Peyer's patch (tissue), 4 donors: ENCODE results near the gene CYP2C9. TPM values are rescaled to one million over a fixed set of nuclear protein-coding genes. Genes with fewer than 3 reads are reported as not detected.

Experiments used
- DNase-seq, 3 donors: peaks; one replicate each; pipeline ENCODE4 v3.0.0-alpha.2; 2017 to 2019
- H3K27ac ChIP-seq, 4 donors: fragments of 200-600 bp; sonication (generic); one replicate each; pipeline ENCODE4 v1.5.1; 2016 to 2019
- H3K27me3 ChIP-seq, 2 donors: fragments of 200-600 bp; sonication (generic); one replicate each; pipeline ENCODE4 v1.5.1; 2019
- H3K36me3 ChIP-seq, 3 donors: fragments of 200-600 bp; sonication (generic); one replicate each; pipeline ENCODE4 v1.5.1; 2016 to 2019
- H3K4me1 ChIP-seq, 4 donors: fragments of 200-600 bp; sonication (generic); one replicate each; pipeline ENCODE4 v1.5.1; 2016 to 2019
- H3K4me3 ChIP-seq, 4 donors: fragments of 200-600 bp; sonication (generic); 1 replicate in 3 of 4; 2 replicates in 1 of 4; pipeline ENCODE4 v1.5.1; 2016 to 2019; ENCODE audit warnings: mild to moderate bottlenecking in 1 of 4
- H3K9me3 ChIP-seq, 4 donors: fragments of 200-600 bp; sonication (generic); one replicate each; pipeline ENCODE4 v1.5.1; 2016 to 2019; ENCODE audit warnings: mild to moderate bottlenecking in 1 of 4
- POLR2A ChIP-seq, 2 donors: fragments of 450-650 bp; IDR thresholded peaks; one replicate each; pipeline ENCODE4 v1.5.1; 2017; ENCODE audit warnings: antibody characterized with exemption in 2 of 2, mild to moderate bottlenecking in 2 of 2, moderate library complexity in 2 of 2
- small RNA-seq, 2 donors: library from RNA; depleted of rRNA; stranded (forward); fragments of <200 nt; gene quantifications; one replicate each; pipeline ENCODE3, GENCODE V24; 2016
- total RNA-seq, 4 donors: library from RNA; depleted of rRNA; stranded (reverse); fragments of >200 nt; gene quantifications; one replicate each; pipeline ENCODE4 v1.1.0, GENCODE V29; 2016
- TF ChIP-seq, protein P1 (sequence below), 6 experiments: fragments of 450-650 bp in 4 of 6; fragments of 200-600 bp in 2 of 6; sonication (generic) in 1 of 6; IDR thresholded peaks; one replicate each; pipeline ENCODE4 v1.5.1; 2017 to 2019; ENCODE audit warnings: antibody characterized with exemption in 6 of 6, mild to moderate bottlenecking in 3 of 6, moderate library complexity in 1 of 6

The CYP2C9 gene
- total RNA-seq, 4 donors from 2014 or later = 32.2 to 519 (median 288) TPM

DNA sequence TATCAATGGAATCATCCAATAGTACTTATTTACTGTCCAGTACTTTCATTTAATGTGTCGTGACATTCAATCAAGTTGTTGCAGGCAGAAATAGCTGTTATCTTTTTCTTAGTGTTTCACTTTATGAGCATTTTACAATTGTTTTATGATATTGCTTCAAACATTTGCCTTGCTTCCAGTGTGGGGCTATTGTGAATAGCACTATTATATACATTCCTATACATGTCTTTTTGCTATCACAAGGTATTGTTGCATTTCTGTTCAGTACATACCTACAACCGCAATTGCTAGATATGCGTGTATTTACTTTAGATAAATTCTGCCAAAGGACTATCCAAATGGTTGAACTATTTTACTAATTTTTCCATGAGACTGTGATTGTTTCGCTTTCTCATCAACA lies 95.9 kb downstream of the CYP2C9 start:
- DNase-seq = no peak
- TF ChIP-seq POLR2A (IDR thresholded peaks at IDR 0.05) = no peak
- TF ChIP-seq, protein P1, sequence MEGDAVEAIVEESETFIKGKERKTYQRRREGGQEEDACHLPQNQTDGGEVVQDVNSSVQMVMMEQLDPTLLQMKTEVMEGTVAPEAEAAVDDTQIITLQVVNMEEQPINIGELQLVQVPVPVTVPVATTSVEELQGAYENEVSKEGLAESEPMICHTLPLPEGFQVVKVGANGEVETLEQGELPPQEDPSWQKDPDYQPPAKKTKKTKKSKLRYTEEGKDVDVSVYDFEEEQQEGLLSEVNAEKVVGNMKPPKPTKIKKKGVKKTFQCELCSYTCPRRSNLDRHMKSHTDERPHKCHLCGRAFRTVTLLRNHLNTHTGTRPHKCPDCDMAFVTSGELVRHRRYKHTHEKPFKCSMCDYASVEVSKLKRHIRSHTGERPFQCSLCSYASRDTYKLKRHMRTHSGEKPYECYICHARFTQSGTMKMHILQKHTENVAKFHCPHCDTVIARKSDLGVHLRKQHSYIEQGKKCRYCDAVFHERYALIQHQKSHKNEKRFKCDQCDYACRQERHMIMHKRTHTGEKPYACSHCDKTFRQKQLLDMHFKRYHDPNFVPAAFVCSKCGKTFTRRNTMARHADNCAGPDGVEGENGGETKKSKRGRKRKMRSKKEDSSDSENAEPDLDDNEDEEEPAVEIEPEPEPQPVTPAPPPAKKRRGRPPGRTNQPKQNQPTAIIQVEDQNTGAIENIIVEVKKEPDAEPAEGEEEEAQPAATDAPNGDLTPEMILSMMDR (IDR thresholded peaks at IDR 0.05) = no peak
- Histone ChIP-seq H3K36me3 (no peaks in the 10 kb centered on the region), H3K4me1 (no peaks in the 10 kb centered on the region), H3K4me3 (no peak overlapping the region), H3K27ac (no peak overlapping the region), H3K9me3 (no peaks in the 10 kb centered on the region), H3K27me3 (no peaks in the 10 kb centered on the region)

DNA sequence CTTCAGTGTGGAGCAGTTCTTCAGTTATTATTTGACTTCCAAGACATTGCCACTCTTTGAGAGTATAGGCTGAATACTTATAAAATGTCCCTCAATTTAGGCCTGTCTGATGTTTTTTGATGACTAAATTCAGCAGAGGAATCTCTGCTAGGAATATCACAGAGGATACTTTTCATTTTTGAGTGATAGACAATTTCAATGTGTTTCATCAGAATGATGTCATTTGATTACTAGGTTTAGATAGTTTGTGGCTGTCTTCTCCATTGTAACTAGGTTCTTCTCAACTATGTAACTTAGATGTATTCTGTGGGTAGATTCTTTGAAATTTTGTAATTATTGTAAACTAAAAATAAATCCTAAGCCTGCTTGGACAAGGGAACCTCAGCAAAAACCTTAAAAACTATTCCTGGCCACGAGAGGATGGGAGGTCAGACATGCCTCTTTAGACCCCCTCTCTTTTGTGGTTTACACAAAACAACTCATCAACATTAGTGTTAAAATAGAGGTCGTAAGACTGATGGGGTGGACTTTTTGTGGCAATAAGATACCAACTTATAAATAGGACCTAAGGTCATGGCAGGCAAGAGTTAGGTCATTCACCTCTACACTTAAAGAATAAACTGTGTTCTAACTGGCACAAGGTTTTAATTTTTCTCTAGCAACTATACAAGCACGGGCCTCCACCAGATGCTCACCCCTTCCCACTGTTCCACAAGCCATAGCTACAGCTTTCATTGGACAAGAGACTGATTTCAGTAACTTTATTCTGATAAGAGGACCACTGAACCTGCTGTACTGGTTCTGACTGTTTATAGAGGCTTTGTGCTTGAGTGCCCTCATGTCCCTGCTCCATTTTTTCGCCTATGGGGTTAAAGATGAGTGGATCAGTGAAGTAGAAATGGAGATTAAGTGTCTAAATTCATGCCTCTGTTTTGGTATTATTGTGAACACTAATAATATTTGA lies 97.2 kb downstream of the CYP2C9 start:
- Histone ChIP-seq H3K9me3 (no peaks in the 10 kb centered on the region), H3K4me3 (no peak overlapping the region), H3K36me3 (no peaks in the 10 kb centered on the region), H3K4me1 (no peaks in the 10 kb centered on the region), H3K27me3 (no peaks in the 10 kb centered on the region), H3K27ac (no peak overlapping the region)
- DNase-seq = no peak
- TF ChIP-seq, protein P1 (IDR thresholded peaks at IDR 0.05) = no peak

DNA sequence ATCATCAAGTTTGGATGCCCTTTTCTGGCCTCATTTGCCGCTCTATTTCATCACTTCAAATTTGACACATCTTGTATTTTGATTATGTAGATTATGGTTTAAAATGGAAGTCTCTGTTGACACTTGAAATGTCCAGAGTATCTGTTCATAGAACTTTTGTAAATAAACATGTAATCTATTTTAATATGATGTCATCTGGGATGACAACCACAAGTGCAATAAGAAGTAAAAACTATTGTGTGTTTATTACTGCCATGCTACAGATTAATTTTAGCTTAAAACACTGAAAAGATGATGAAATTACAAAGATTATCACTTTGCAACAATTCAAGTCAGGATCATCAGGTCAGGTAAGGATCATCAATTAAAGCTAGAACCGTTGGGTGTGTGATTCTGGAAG lies 100.8 kb downstream of the CYP2C9 start:
- TF ChIP-seq, protein P1 (IDR thresholded peaks at IDR 0.05) = no peak
- TF ChIP-seq POLR2A (IDR thresholded peaks at IDR 0.05) = no peak
- Histone ChIP-seq H3K9me3 (no peaks in the 10 kb centered on the region), H3K27ac (no peak overlapping the region), H3K4me3 (no peak overlapping the region), H3K36me3 (no peaks in the 10 kb centered on the region), H3K4me1 (no peaks in the 10 kb centered on the region), H3K27me3 (no peaks in the 10 kb centered on the region)
- no peak for DNase-seq

Small RNAs within 50 kb of the gene (small RNA-seq; reads per million reads assigned to genes)
- 0 reads per million in 2 donors for gene CYP2C60P

Other genes with a start within 250 kb of the CYP2C9 start
- 100 to 1,000 TPM in 2 of 4 donors, 10 to 100 TPM in 2; 23.1 to 146 (median 111) TPM for gene CYP2C19, start 176.0 kb upstream of the CYP2C9 start, total RNA-seq
- gene CYP2C8, start 130.8 kb downstream of the CYP2C9 start, total RNA-seq = 10 to 100 TPM in 1 of 4 donors, 1 to 10 TPM in 1, under 1 TPM in 1, not detected in 1; 0.95 to 14.2 (median 5.0) TPM